ENCODE measurements around the gene ARHGAP23.

The ARHGAP23 gene

DNA sequence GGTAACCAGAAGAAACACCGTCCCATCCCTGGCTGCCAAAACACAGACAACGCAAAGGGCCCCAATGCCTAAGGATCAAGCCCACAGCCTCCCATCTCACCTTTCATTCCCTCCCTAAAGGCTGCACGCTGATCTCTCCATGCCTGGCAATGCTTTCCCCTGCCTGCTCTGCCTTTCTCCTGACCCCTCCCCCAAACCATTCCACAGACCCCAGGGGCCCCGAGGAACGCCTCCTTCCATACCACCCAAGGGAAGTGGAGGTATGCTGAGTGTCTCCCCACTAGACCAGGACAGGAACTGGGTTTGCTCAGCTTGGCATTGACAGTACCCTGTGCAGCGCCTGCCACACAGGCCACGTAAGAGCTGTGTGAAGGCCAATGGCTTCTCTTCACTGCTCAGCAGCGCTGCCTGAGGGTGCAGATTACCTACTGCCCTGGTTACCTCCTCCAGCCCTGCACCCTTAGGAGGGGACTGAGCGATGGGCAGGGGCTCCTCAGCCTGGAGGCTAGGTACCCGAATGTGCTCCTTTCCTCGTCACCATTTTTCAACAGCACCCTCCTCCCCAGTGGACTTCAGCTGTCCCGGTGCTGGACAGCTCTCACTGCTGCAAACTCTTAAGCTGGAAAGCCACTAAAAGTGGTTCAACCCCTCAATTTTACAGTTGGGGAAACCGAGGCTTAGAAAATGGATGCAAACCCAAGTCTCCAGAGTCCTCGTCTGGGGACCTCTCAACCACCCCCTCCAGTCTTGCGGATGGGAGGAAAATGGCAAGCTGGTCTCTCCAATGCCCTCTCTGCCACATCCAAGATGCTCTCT, 132.4 kb downstream of the ARHGAP23 start:
- Histone ChIP-seq H3K4me3 (ENCODE audit: low read depth, low read length, poor library complexity, severe bottlenecking) (no peak overlapping the region), H3F3A (ENCODE audit: insufficient read depth, low read length) (no peaks in the 10 kb centered on the region), H3K9me2 (ENCODE audit: low read depth, low read length) (no peaks in the 10 kb centered on the region), H3K27me3 (ENCODE audit: insufficient read depth, low read length) (peaks cover 10% of the 10 kb centered on the region; the same call in 1 of the 2 replicates), H2AFZ (ENCODE audit: low read length) (no peak overlapping the region), H3K27ac (ENCODE audit: low read depth, low read length, poor library complexity, severe bottlenecking) (no peak overlapping the region), H3K9ac (ENCODE audit: low read length) (no peak overlapping the region), H3K9me3 (ENCODE audit: low read length) (no peaks in the 10 kb centered on the region), H3K79me2 (ENCODE audit: insufficient read depth, low read length) (no peaks in the 10 kb centered on the region), H3K4me2 (ENCODE audit: low read length) (no peak overlapping the region), H3K36me3 (ENCODE audit: insufficient read depth, low read length) (no peaks in the 10 kb centered on the region), H3K4me1 (ENCODE audit: insufficient read depth, low read length, severe bottlenecking) (peaks cover 18% of the 10 kb centered on the region), H4K20me1 (ENCODE audit: insufficient read depth, low read length) (no peaks in the 10 kb centered on the region)
- TF ChIP-seq, protein P1, sequence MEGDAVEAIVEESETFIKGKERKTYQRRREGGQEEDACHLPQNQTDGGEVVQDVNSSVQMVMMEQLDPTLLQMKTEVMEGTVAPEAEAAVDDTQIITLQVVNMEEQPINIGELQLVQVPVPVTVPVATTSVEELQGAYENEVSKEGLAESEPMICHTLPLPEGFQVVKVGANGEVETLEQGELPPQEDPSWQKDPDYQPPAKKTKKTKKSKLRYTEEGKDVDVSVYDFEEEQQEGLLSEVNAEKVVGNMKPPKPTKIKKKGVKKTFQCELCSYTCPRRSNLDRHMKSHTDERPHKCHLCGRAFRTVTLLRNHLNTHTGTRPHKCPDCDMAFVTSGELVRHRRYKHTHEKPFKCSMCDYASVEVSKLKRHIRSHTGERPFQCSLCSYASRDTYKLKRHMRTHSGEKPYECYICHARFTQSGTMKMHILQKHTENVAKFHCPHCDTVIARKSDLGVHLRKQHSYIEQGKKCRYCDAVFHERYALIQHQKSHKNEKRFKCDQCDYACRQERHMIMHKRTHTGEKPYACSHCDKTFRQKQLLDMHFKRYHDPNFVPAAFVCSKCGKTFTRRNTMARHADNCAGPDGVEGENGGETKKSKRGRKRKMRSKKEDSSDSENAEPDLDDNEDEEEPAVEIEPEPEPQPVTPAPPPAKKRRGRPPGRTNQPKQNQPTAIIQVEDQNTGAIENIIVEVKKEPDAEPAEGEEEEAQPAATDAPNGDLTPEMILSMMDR (IDR thresholded peaks at IDR 0.05; ENCODE audit: low read length): no peak
- no peak for TF ChIP-seq EZH2 (IDR thresholded peaks at IDR 0.05; ENCODE audit: borderline replicate concordance, low read length)

DNA sequence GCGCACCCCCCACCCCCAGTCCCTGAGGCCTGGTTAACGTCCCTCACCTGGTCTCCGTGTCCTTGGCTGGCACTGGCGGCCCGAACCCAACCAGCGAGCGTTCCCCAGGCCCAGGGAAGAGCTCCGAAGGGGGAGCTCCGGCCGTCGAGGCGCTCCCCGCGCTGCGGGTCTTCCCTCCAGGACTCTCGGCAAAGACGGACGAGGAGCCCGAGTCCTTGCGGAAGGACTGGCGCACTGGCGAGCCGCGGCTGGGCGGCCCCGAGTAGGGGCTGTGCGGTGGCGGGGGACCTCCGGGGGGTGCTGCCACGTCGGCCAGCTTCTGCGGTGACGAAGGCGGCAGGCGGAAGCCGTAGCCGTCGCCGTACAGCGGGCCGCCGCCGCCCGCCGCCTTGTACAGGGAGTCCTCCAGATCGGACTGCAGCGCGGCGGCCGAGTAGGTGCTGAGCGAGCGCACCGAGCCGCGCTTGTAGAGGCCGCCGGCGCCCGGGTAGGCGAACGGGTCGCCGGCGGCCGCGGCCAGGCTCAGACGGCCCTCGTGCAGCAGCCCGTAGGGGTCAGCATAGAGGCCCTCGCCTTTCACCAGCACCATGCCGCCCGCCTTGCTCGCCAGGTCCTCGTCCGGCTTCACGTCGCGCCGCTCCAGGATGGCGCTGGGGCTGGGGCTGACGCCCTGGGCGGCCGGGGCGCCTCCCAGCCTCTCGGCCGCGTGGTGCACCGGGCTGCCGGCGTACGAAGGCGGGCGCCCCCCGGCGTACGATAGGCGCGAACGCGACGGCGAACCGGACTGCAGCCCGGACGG, 133.4 kb downstream of the ARHGAP23 start:
- peaks cover 18% of the 10 kb centered on the region for H3K4me1 ChIP-seq (ENCODE audit: insufficient read depth, low read length, severe bottlenecking)
- no peaks in the 10 kb centered on the region for H3K9me3 ChIP-seq (ENCODE audit: low read length)
- H3K27ac ChIP-seq (ENCODE audit: low read depth, low read length, poor library complexity, severe bottlenecking): no peak overlapping the region
- H3K36me3 ChIP-seq (ENCODE audit: insufficient read depth, low read length): no peaks in the 10 kb centered on the region
- TF ChIP-seq, protein P1 (IDR thresholded peaks at IDR 0.05; ENCODE audit: low read length): no peak
- TF ChIP-seq EZH2 (IDR thresholded peaks at IDR 0.05; ENCODE audit: borderline replicate concordance, low read length): no peak
- no peaks in the 10 kb centered on the region for H3F3A ChIP-seq (ENCODE audit: insufficient read depth, low read length)
- H3K4me3 ChIP-seq (ENCODE audit: low read depth, low read length, poor library complexity, severe bottlenecking): no peak overlapping the region
- no peaks in the 10 kb centered on the region for H3K79me2 ChIP-seq (ENCODE audit: insufficient read depth, low read length)
- H3K9me2 ChIP-seq (ENCODE audit: low read depth, low read length): no peaks in the 10 kb centered on the region
- no peak overlapping the region for H2AFZ ChIP-seq (ENCODE audit: low read length)
- H3K27me3 ChIP-seq (ENCODE audit: insufficient read depth, low read length): peaks cover 10% of the 10 kb centered on the region; the same call in 1 of the 2 replicates
- H3K4me2 ChIP-seq (ENCODE audit: low read length): no peak overlapping the region
- H3K9ac ChIP-seq (ENCODE audit: low read length): no peak overlapping the region
- no peaks in the 10 kb centered on the region for H4K20me1 ChIP-seq (ENCODE audit: insufficient read depth, low read length)

Data from OCI-LY1 (cell line).